Astrocyte (in vitro differentiated cells and primary cell): ENCODE measurements around the gene EIF3K. TPM values are rescaled to one million over a fixed set of nuclear protein-coding genes. Genes with fewer than 3 reads are reported as not detected.

Source experiments
- DNase-seq: peaks from one replicate; pipeline ENCODE4 v3.0.0-alpha.2; 2010; ENCODE audit warnings: low read depth
- FAIRE-seq: peaks from 2 replicates; lab custom pipeline; 2011; peaks lifted over from hg19 to GRCh38; lab: Jason Lieb, UNC
- H2AFZ ChIP-seq: 2 replicates; pipeline ENCODE4 v1.6.0; 2012; ENCODE audit warnings: low read depth, low read length, inconsistent platforms
- H3K27ac ChIP-seq: 2 replicates; pipeline ENCODE4 v1.5.1; 2011; ENCODE audit warnings: low read depth, low read length, inconsistent platforms
- H3K27me3 ChIP-seq: 2 replicates; pipeline ENCODE4 v1.6.0; 2011; ENCODE audit warnings: low read length, inconsistent platforms; ENCODE audit not compliant: insufficient read depth
- H3K36me3 ChIP-seq: 2 replicates; pipeline ENCODE4 v1.5.1; 2011; ENCODE audit warnings: low read length, inconsistent platforms; ENCODE audit not compliant: insufficient read depth
- H3K4me1 ChIP-seq: 2 replicates; pipeline ENCODE4 v1.5.1; 2011; ENCODE audit warnings: low read length, inconsistent platforms; ENCODE audit not compliant: insufficient read depth
- H3K4me2 ChIP-seq: 2 replicates; pipeline ENCODE4 v1.6.0; 2012; ENCODE audit warnings: low read length, inconsistent platforms
- H3K4me3 ChIP-seq: 2 replicates; pipeline ENCODE4 v1.5.1; 2011; ENCODE audit warnings: low read depth, mild to moderate bottlenecking, low read length, inconsistent platforms; ENCODE audit not compliant: insufficient read depth
- H3K79me2 ChIP-seq: 2 replicates; pipeline ENCODE4 v1.6.0; 2012; ENCODE audit warnings: mild to moderate bottlenecking, low read length, inconsistent platforms; ENCODE audit not compliant: insufficient read depth
- H3K9ac ChIP-seq: 2 replicates; pipeline ENCODE4 v1.6.0; 2012; ENCODE audit warnings: mild to moderate bottlenecking, low read length, inconsistent platforms
- H3K9me3 ChIP-seq: 2 replicates; pipeline ENCODE4 v1.5.1; 2012; ENCODE audit warnings: low read depth, mild to moderate bottlenecking, low read length, inconsistent platforms; ENCODE audit not compliant: insufficient read depth
- H4K20me1 ChIP-seq: 2 replicates; pipeline ENCODE4 v1.6.0; 2012; ENCODE audit warnings: low read length, inconsistent platforms; ENCODE audit not compliant: insufficient read depth
- H3K27ac Mint-ChIP-seq: one replicate; pipeline ENCODE4 v1.8.0; 2021; ENCODE audit warnings: mild to moderate bottlenecking, mixed read lengths; ENCODE audit not compliant: unreplicated experiment
- H3K27me3 Mint-ChIP-seq: one replicate; pipeline ENCODE4 v1.8.0; 2021; ENCODE audit warnings: low read depth, mixed read lengths; ENCODE audit not compliant: unreplicated experiment
- H3K36me3 Mint-ChIP-seq: one replicate; pipeline ENCODE4 v1.8.0; 2021; ENCODE audit warnings: low read depth, mixed read lengths; ENCODE audit not compliant: unreplicated experiment
- H3K4me1 Mint-ChIP-seq: one replicate; pipeline ENCODE4 v1.8.0; 2021; ENCODE audit warnings: low read depth, mixed read lengths; ENCODE audit not compliant: unreplicated experiment
- H3K4me3 Mint-ChIP-seq: one replicate; pipeline ENCODE4 v1.8.0; 2021; ENCODE audit warnings: mild to moderate bottlenecking, moderate library complexity, mixed read lengths; ENCODE audit not compliant: unreplicated experiment
- H3K9me3 Mint-ChIP-seq: one replicate; pipeline ENCODE4 v1.8.0; 2021; ENCODE audit warnings: mild to moderate bottlenecking, mixed read lengths; ENCODE audit not compliant: unreplicated experiment
- EZH2 ChIP-seq: IDR thresholded peaks from 2 replicates; pipeline ENCODE4 v1.6.1; 2012; ENCODE audit warnings: mild to moderate bottlenecking, low read length, inconsistent platforms; ENCODE audit not compliant: insufficient read depth
- total RNA-seq: library from RNA; stranded (reverse); gene quantifications from 2 replicates; pipeline ENCODE4 v1.2.1, GENCODE V29; 2021
- TF ChIP-seq, protein P1 (sequence below): IDR thresholded peaks from 2 replicates; pipeline ENCODE4 v1.5.1; 2011; ENCODE audit warnings: low read depth, mild to moderate bottlenecking, inconsistent platforms, low read length, moderate library complexity; ENCODE audit not compliant: insufficient read depth

Gene EIF3K
- total RNA-seq, 1 donor from 2014 or later: 229 TPM

GRCh38 chr19:38647368-38647965 is 28.5 kb downstream of the EIF3K start, which contains the start of gene ACTN4:
ACTN4 (plus strand) TSS chr19:38647649; CDS start chr19:38647746, 97 bp downstream.
- Histone ChIP-seq H3K36me3 (no peaks in the 10 kb centered on the region), H3K4me2 (peak within 1 kb of the TSS; percentile 87), H4K20me1 (peaks cover 45% of the 10 kb centered on the region), H3K4me1 (peaks cover 24% of the 10 kb centered on the region), H3K79me2 (peaks cover 50% of the 10 kb centered on the region), H2AFZ (peak within 1 kb of the TSS; percentile 8), H3K9ac (peak within 1 kb of the TSS; percentile 100), H3K4me3 (peak within 1 kb of the TSS; percentile 94), H3K9me3 (no peaks in the 10 kb centered on the region), H3K27me3 (no peaks in the 10 kb centered on the region), H3K27ac (peak within 1 kb of the TSS; percentile 99)
- DNase-seq: peak; percentile 80
- Mint-ChIP-seq H3K36me3 (peaks cover 4% of the 10 kb centered on the region), H3K4me1 (peaks cover 15% of the 10 kb centered on the region), H3K4me3 (peak within 1 kb of the TSS; percentile 99), H3K27me3 (no peaks in the 10 kb centered on the region), H3K27ac (peak within 1 kb of the TSS; percentile 91), H3K9me3 (peaks cover 2% of the 10 kb centered on the region)
- FAIRE-seq: no peak
- TF ChIP-seq, protein P1, sequence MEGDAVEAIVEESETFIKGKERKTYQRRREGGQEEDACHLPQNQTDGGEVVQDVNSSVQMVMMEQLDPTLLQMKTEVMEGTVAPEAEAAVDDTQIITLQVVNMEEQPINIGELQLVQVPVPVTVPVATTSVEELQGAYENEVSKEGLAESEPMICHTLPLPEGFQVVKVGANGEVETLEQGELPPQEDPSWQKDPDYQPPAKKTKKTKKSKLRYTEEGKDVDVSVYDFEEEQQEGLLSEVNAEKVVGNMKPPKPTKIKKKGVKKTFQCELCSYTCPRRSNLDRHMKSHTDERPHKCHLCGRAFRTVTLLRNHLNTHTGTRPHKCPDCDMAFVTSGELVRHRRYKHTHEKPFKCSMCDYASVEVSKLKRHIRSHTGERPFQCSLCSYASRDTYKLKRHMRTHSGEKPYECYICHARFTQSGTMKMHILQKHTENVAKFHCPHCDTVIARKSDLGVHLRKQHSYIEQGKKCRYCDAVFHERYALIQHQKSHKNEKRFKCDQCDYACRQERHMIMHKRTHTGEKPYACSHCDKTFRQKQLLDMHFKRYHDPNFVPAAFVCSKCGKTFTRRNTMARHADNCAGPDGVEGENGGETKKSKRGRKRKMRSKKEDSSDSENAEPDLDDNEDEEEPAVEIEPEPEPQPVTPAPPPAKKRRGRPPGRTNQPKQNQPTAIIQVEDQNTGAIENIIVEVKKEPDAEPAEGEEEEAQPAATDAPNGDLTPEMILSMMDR: no peak
- TF ChIP-seq EZH2: no peak

DNA sequence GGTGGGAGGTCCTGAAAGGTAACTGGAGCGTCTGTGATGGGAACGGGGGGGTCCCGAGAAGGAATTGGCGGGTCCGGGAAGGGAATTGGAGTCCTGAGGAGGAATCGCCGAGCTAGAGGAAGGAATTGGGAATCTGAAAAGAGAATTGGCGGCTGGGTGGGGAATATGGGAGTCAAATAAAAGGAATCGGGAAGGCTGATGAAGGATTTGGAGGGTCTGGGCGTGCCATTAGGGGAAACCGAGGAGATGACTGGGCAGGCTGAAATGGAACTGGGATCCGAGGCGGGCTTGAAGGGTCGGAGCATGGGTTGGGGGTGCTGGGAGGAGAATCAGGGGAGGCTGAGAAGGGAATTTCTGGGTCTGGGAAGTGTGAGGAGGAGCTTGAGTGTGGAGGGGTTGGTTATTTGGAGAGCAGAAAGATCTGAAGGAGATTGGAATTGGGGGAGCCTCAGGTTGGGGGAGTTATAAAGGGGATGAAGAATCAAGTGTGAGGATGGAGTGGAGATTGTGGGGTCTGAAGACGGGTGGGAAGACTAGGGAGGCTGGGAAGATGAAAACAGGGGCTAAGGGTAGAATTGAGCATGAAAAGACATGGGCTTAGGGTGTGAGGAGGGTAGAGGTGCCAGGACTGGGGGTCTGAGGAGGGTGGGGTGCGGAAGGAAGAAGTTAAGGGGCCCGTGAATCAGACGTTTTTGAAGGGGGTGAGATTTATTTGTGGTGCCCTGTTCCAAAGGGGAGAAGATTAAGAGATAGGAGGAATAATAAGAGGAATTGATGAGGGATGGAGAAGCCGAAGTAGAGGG is 29.2 kb downstream of the EIF3K start:
- Histone ChIP-seq H3K27me3 (no peaks in the 10 kb centered on the region), H3K9ac (peak overlapping the region; percentile 100), H3K4me1 (peaks cover 31% of the 10 kb centered on the region), H3K79me2 (peaks cover 57% of the 10 kb centered on the region), H3K4me3 (peak overlapping the region; percentile 94), H3K4me2 (peak overlapping the region; percentile 87), H2AFZ (no peak overlapping the region), H3K9me3 (no peaks in the 10 kb centered on the region), H4K20me1 (peaks cover 52% of the 10 kb centered on the region), H3K27ac (peak overlapping the region; percentile 99), H3K36me3 (no peaks in the 10 kb centered on the region)
- H3K27me3 Mint-ChIP-seq: no peaks in the 10 kb centered on the region
- TF ChIP-seq EZH2: no peak
- TF ChIP-seq, protein P1: no peak
- peak overlapping the region; percentile 91 for H3K27ac Mint-ChIP-seq
- DNase-seq: no peak
- H3K4me1 Mint-ChIP-seq: peaks cover 20% of the 10 kb centered on the region
- H3K9me3 Mint-ChIP-seq: peaks cover 2% of the 10 kb centered on the region
- peak overlapping the region; percentile 99 for H3K4me3 Mint-ChIP-seq
- H3K36me3 Mint-ChIP-seq: peaks cover 6% of the 10 kb centered on the region
- no peak for FAIRE-seq
